K562 (cell line): ENCODE measurements around the gene BIRC6. TPM values are rescaled to one million over a fixed set of nuclear protein-coding genes. Genes with fewer than 3 reads are reported as not detected.

ENCODE experiments used
- ARID1B ChIP-seq: fragments of 450-650 bp; IDR thresholded peaks from 2 replicates; pipeline ENCODE4 v1.6.1; 2016; ENCODE audit warnings: antibody characterized with exemption, mild to moderate bottlenecking, inconsistent platforms
- BRCA1 ChIP-seq, 2 experiments: fragments of 450-650 bp in 1 of 2; sonication (generic) in 1 of 2; formaldehyde crosslinking in 1 of 2; IDR thresholded peaks; 2 replicates each; pipeline versions ENCODE4 v1.5.0 to v1.6.1; 2017 to 2020; ENCODE audit warnings: mild to moderate bottlenecking in 1 of 2, missing genetic modification reagents in 1 of 2
- CCAR2 ChIP-seq: fragments of 200-400 bp; formaldehyde crosslinking; IDR thresholded peaks from 2 replicates; pipeline ENCODE4 v1.6.1; 2017; ENCODE audit warnings: mild to moderate bottlenecking, low read depth, low read length
- DPF2 ChIP-seq: fragments of 450-650 bp; IDR thresholded peaks from 2 replicates; pipeline ENCODE4 v1.6.1; 2016
- EHMT2 ChIP-seq: fragments of 450-650 bp; IDR thresholded peaks from 2 replicates; pipeline ENCODE4 v1.6.1; 2018; ENCODE audit warnings: antibody characterized with exemption
- HNRNPUL1 ChIP-seq: fragments of 200-400 bp; formaldehyde crosslinking; IDR thresholded peaks from 2 replicates; pipeline ENCODE4 v1.6.1; 2017; ENCODE audit warnings: low read length
- KAT2B ChIP-seq: IDR thresholded peaks from one replicate; pipeline ENCODE4 v1.6.1; 2012; ENCODE audit warnings: low read depth, mild to moderate bottlenecking, control low read depth, inconsistent platforms, low read length, moderate library complexity
- KLF16 ChIP-seq: IDR thresholded peaks from 2 replicates; pipeline ENCODE4 v1.6.1; 2016; ENCODE audit warnings: antibody characterized with exemption
- MCM2 ChIP-seq: fragments of 450-650 bp; IDR thresholded peaks from 2 replicates; pipeline ENCODE4 v1.6.1; 2017; ENCODE audit warnings: low read depth, mild to moderate bottlenecking
- POU5F1 ChIP-seq: fragments of 150-350 bp; IDR thresholded peaks from 2 replicates; pipeline ENCODE4 v1.6.1; 2014; ENCODE audit warnings: borderline replicate concordance, low read length, low read depth, mild to moderate bottlenecking; ENCODE audit not compliant: partially characterized antibody
- PRPF4 ChIP-seq: fragments of 200-400 bp; formaldehyde crosslinking; IDR thresholded peaks from one replicate; pipeline ENCODE4 v1.6.1; 2017; ENCODE audit warnings: low read length, low read depth, mild to moderate bottlenecking; ENCODE audit not compliant: insufficient read depth, poor library complexity, severe bottlenecking
- REST ChIP-seq, 2 experiments: fragments of 450-650 bp; formaldehyde crosslinking in 1 of 2; IDR thresholded peaks; 2 replicates each; pipeline versions ENCODE4 v1.4.0 to v1.6.1; 2014 to 2020; ENCODE audit warnings: mild to moderate bottlenecking in 2 of 2, borderline replicate concordance in 1 of 2, low read depth in 1 of 2
- SIX5 ChIP-seq, 2 experiments: IDR thresholded peaks; 2 replicates each; pipeline ENCODE4 v1.6.1; 2011; ENCODE audit warnings: low read length in 2 of 2, borderline replicate concordance in 1 of 2, low read depth in 1 of 2, mild to moderate bottlenecking in 1 of 2, moderate library complexity in 1 of 2; ENCODE audit not compliant: insufficient read depth in 1 of 2
- SREBF2 ChIP-seq: sonication (generic); formaldehyde crosslinking; IDR thresholded peaks from 2 replicates; pipeline ENCODE4 v1.4.0; 2020; ENCODE audit warnings: mild to moderate bottlenecking, missing genetic modification reagents
- USF1 ChIP-seq: sonication (generic); formaldehyde crosslinking; IDR thresholded peaks from 2 replicates; pipeline ENCODE4 v1.9.0; 2022; ENCODE audit warnings: mild to moderate bottlenecking, missing genetic modification reagents
- YY1 ChIP-seq, 3 experiments: IDR thresholded peaks; 2 replicates each; pipeline ENCODE4 v1.6.1; 2011; ENCODE audit warnings: low read length in 2 of 3, mild to moderate bottlenecking in 2 of 3, moderate library complexity in 2 of 3, borderline replicate concordance in 1 of 3, control low read depth in 1 of 3, low read depth in 1 of 3; ENCODE audit not compliant: insufficient read depth in 3 of 3, insufficient replicate concordance in 2 of 3, control insufficient read depth in 1 of 3, insufficient read length in 1 of 3; ENCODE audit errors: extremely low read depth in 1 of 3
- ZNF146 ChIP-seq: IDR thresholded peaks from one replicate; pipeline ENCODE4 v1.6.1; 2018; ENCODE audit warnings: missing compliant biosample characterization; ENCODE audit not compliant: unreplicated experiment
- ZNF444 ChIP-seq: fragments of 250-450 bp; sonication (Bioruptor Pico); IDR thresholded peaks from 2 replicates; pipeline ENCODE4 v1.4.0; 2020; ENCODE audit warnings: mild to moderate bottlenecking, moderate library complexity
- ZNF586 ChIP-seq: fragments of 450-650 bp; formaldehyde crosslinking; conservative IDR thresholded peaks from 2 replicates; pipeline ENCODE4 v1.4.0; 2020; ENCODE audit warnings: mild to moderate bottlenecking, moderate library complexity
- polyA plus RNA-seq, 8 experiments: library from polyadenylated mRNA; depleted of rRNA in 4 of 8; stranded (reverse) in 5 of 8; unstranded in 3 of 8; fragments of >200 nt; fragmentation: Nextera tagmentation in 2 of 8; fragmentation: Illumina TruSeq in 1 of 8; extraction: Ambion mirVana in 2 of 8; extraction: Trizol in 1 of 8; gene quantifications; 2 replicates each; pipeline versions ENCODE4 v1.2.1 to v1.2.3, GENCODE V29; 2011 to 2014; ENCODE audit warnings: inconsistent platforms in 1 of 8, missing spikeins in 1 of 8
- total RNA-seq, 7 experiments: library from RNA; depleted of rRNA in 6 of 7; stranded (reverse); fragments of >200 nt in 6 of 7; fragmentation: Illumina TruSeq in 2 of 7; extraction: Trizol in 2 of 7; gene quantifications; 2 replicates each; pipeline versions ENCODE4 v1.2.1 to v1.2.3, GENCODE V29; 2011 to 2021; ENCODE audit warnings: low replicate concordance in 1 of 7

Gene BIRC6
- total and polyA plus RNA-seq, 9 of the 15 experiments (the other 6 are each of a cell fraction or from before 2014, with no cell fraction given): 18.8 to 110 (median 49.8) TPM

- TF ChIP-seq REST (IDR thresholded peaks at IDR 0.05; ENCODE audit: borderline replicate concordance) (no peak), REST (CRISPR knock-in tag; IDR thresholded peaks at IDR 0.05; ENCODE audit: low read depth) (peak; percentile 44; the same call in 1 of the 2 replicates), ZNF444 (no peak), YY1 (IDR thresholded peaks at IDR 0.05; ENCODE audit: borderline replicate concordance in 1 of 3, control insufficient read depth in 1 of 3, extremely low read depth in 1 of 3, insufficient read depth in 3 of 3, insufficient read length in 1 of 3, insufficient replicate concordance in 2 of 3, low read depth in 1 of 3, low read length in 2 of 3) (no peak), CCAR2 (no peak), SIX5 (IDR thresholded peaks at IDR 0.05; ENCODE audit: borderline replicate concordance in 1 of 2, insufficient read depth in 1 of 2, low read depth in 1 of 2, low read length in 2 of 2) (no peak), PRPF4 (peak; percentile 36), DPF2 (no peak), ARID1B (no peak), KLF16 (no peak), USF1 (CRISPR knock-in tag) (0 out of 2 replicates have a peak, but pooled peaks have one; percentile 34), SREBF2 (CRISPR knock-in tag) (no peak), BRCA1 (IDR thresholded peaks at IDR 0.05) (no peak), BRCA1 (CRISPR knock-in tag; IDR thresholded peaks at IDR 0.05) (no peak), MCM2 (no peak), POU5F1 (no peak), ZNF586 (CRISPR knock-in tag) (no peak), EHMT2 (no peak), KAT2B (no peak), HNRNPUL1 (no peak), ZNF146 (peak; percentile 13)
Measured at GRCh38 chr2:32357318-32358110, 691 bp downstream of the BIRC6 start (continued).
